HG02623 (cell line): ENCODE results near the gene SKIC3.

Source experiments
- ATAC-seq: cut with Tn5 transposase; IDR thresholded peaks from one replicate; pipeline ENCODE4 v1.9.1; 2021; ENCODE audit warnings: moderate library complexity; ENCODE audit not compliant: unreplicated experiment

Gene SKIC3

DNA sequence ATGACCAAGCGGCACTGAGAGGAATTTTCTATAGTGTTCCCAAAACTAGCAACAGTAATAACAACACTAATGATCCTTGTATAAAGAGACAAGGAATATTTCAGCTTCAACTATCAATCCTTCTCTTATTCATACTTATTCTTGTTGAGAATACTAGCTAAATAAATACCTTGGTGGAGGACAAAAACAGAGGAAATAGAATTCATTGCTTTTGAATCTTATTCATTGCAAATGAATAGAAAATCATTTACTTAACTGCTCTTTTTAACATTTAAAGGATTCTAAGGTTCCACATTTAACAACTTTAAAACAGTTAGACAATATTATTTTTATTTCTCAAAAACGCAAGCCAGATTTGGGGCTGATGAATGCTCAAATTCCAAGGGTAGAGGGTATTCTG lies 22.4 kb downstream of the SKIC3 start:
- no peak for ATAC-seq

DNA sequence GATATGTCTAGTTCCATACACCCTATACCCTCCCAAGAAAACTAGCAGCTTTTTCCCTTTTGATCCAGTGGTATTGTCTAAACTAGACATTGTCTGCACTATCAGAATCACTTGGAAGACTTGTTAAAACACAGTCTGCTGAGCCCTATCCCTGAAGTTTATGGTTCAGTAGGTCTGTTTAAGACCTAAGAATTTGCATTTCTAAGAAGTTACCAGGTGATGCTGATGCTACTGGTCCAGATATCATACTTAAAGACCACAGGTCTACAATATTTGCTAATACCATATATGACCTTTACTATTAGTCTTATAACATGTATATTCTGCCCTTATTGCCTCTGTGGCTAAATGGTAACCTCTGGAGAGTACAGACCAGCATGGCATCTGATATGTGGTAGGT lies 23.3 kb downstream of the SKIC3 start:
- ATAC-seq = no peak

DNA sequence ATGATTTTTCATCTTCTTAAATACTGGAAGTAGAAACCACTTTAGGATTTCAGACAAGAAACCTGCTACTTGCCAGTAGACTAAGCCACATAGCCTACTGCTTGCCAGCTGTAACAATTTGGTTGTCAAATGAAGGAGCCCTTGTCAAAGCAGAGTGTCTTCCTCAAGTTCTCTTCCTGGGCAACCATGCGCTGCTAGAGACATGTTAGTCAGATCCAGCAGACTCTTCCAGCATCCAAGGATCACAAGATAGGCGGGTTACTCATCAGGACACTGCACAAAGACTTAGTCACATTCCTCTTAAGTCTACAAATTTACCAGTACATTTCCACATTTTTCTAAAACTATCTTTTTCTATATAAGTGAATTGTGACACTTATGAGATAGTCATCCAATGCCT lies 24.4 kb downstream of the SKIC3 start:
- no peak for ATAC-seq

GRCh38 chr5:95528565-95528964 lies 26.2 kb downstream of the SKIC3 start:
- ATAC-seq = no peak

- ATAC-seq = no peak
These were observed 27.9 kb downstream of the SKIC3 start for GRCh38 chr5:95526871-95527270.

- no peak for ATAC-seq
These were observed 30.4 kb downstream of the SKIC3 start for GRCh38 chr5:95524423-95524822.

- no peak for ATAC-seq
These were observed 34.6 kb downstream of the SKIC3 start for GRCh38 chr5:95520206-95520605.

DNA sequence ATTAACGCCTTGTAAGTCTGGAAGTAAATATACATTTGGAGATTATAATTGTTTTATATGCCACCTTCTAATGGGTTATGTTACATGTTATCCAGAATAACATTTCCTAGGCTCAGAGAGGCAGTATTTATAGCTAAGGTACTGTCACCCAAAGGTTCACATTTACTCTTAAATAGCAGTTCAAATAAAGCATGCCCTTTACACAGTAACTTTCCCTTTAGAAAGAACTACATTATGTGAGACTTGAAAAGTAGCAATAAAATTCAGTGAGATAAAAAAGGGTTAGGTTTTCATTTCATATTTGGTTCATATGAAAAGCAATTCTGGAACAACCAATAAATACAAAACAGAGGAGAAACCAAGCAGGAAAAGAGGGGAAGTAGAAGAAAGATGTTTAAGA lies 35.1 kb downstream of the SKIC3 start:
- ATAC-seq = no peak

GRCh38 chr5:95519151-95519550 lies 35.6 kb downstream of the SKIC3 start:
- ATAC-seq = no peak

GRCh38 chr5:95518417-95518816 lies 36.4 kb downstream of the SKIC3 start:
- ATAC-seq = no peak

DNA sequence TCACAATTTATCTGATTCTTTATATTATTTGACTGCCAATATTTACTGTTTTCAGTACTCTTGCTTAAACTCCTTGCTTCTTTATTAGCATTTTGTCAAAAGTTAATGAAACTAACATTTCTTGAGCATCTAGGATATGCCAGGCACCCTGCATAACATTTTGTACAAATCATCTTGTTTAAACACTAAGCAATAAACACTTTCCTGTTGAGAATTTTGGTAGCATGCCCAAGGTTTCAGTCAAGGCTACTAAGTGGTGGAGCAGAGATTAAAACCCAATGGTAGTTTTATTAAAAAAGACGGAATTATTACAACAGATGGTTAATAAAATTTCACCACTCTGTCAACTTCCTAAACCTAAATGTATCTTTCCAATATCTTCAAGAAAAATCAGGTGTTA lies 43.2 kb downstream of the SKIC3 start:
- no peak for ATAC-seq

DNA sequence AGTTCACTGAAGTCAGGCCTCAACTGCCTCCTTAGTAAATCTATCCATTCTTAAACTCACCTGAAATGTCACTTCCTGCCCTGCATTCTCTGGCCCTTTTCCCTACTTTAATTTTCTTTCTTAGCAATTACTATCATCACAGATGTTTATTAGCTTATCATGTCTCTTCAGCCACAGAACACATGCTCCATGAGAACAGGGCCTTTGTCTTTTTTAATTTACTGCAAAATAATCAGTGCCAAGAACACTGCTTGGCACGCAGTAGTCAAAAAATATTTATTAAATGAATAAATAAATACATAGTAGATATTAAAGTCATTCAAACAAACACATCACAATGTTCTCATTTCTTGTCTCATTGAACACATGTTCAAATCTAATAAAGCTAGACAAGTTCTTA lies 46.2 kb downstream of the SKIC3 start:
- ATAC-seq = no peak
